ENCODE measurements around the gene PGA3.
"Not testable (repeated sequence)": the region's sequence is repeated elsewhere in the genome, so short reads cannot be mapped to it uniquely, and the experiment has no call there.

The PGA3 gene

DNA sequence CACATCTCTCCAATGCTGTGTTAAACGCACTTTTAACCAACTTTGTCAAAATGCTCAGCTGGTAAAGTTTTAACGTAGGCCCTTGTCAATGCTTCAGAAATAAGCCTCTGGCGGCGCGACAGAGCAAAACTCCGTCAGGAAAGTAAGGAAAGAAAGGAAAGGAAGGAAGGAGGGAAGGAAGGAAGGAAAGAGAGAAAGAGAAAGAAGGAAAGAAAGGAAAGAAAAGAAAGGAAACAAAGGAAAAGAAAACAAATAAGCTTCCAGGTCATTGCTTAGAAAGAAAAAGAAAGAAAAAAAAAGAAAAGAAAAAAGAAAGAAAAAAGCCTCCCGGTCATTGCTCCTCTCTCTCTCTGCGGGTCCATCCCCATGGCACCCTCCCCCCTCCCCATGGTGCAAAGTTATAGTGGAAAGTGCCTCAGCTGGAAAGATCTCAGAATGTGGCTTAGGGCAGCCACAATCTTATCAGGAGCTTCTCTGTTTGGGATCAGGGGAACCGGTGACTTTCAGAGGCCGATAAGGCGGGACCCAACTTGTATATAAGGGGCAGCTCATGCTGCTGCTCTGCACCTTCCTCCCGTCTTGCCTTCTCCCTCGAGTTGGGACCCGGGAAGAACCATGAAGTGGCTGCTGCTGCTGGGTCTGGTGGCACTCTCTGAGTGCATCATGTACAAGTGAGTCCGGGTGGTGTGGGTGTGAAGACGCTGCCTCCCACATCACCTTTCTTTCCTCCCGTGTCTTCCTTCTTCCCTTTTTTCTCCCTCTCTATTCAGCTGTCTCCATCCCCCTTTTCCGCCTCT lies at the start of gene PGA3:
PGA3 (plus strand) TSS at position 566 of the 797 bp plus-strand sequence; CDS start at position 616, 50 bp downstream.
- DNase-seq (ENCODE audit: low read depth in 2 of 2) = not testable (repeated sequence)

DNA sequence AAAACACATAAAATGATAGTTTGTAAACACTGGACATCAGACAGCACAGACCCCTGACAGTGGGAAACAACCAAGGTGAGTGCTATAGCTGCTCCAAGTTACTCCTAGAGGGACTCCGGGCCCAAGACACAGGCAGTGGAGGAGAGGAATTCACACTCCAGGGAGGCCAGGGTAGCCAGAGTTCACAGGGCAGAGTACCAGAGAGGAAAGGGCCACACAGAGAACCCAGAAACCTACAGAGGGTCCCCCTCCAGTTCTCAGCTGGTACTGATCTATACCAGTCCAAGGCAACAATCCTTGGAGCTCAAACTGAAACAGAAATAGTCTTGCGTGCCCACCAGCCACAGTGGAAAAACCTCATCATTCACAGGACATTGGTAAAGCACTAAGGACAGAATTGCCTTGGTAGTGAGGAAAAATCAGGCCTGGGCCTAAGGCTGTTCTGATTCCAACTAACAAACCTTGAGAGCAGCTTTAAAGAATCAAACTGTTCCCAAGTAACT lies 49.7 kb upstream of the PGA3 start:
- no peak for DNase-seq (ENCODE audit: low read depth in 2 of 2)

DNA sequence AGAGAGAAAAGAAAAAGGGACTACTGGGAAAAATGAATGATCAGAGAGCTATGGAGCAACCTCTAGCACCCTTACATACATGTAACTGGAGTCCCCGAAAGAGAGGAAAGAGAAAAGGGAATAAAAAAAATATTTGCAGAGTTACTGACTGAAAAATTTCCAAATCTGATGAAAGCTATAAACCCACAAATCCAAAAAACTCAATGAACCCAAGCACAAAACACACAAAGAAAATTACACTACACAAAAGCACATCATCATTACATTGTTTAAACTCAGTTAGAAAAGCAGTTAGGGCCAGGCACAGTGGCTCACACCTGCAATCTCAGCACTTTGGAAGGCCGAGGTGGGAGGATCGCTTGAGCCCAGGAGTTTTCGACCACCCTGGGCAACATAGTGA lies 48.8 kb upstream of the PGA3 start:
- DNase-seq (ENCODE audit: low read depth in 2 of 2) = no peak

DNA sequence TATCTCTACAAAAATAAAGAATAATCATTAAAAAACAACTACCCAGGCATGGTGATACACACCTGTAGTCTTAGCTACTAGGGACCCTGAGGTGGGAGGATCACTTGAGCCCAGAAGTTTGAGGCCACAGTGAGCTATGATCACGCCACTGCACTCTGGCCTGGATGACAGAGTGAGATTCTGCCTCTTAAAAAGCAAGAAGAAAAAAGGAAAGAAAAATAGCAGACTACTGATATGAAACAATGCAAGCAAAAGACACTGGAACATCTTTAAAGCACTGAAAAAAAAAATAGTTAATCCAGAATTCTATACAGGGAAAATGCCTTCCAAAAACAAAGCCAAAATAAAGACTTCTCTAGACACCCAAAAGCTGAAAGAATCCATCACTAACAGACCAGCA lies 48.0 kb upstream of the PGA3 start:
- DNase-seq (ENCODE audit: low read depth in 2 of 2) = no peak

DNA sequence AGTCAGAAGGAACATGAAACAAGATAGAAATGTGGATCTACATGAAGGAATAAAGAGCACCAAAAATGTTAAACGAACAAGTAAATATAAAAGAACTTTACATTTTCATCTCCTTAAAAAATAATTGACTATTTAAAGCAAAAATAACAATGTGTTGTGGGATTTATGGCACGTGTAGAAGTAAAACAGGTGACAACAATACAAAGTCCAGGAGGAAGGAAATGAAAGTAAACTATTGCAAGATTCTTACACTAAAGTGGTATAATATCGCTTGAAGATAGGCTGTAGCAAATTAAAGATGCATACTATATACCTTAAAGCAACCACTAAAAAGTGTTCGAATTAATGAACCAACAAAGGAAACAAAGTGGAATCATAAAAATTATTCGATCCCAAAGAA lies 47.6 kb upstream of the PGA3 start:
- DNase-seq (ENCODE audit: low read depth in 2 of 2) = no peak

DNA sequence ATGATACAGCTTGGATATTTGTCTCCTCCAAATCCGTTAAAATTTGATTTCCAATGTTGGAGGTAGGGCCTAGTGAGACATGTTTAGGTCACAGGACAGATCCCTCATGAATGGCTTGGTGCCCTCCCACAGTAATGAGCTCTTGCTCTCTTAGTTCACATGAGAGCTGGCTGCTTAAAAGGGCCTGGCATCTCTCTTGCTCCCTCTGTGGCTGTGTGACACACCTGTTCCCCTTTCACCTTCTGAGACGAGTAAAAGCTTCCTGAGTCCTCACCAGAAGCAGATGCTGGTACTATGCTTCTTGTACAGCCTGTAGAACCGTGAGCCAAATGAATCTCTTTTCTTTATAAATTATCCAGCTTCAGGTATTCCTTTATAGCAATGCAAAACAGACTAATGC lies 45.6 kb upstream of the PGA3 start:
- DNase-seq (ENCODE audit: low read depth in 2 of 2) = no peak

DNA sequence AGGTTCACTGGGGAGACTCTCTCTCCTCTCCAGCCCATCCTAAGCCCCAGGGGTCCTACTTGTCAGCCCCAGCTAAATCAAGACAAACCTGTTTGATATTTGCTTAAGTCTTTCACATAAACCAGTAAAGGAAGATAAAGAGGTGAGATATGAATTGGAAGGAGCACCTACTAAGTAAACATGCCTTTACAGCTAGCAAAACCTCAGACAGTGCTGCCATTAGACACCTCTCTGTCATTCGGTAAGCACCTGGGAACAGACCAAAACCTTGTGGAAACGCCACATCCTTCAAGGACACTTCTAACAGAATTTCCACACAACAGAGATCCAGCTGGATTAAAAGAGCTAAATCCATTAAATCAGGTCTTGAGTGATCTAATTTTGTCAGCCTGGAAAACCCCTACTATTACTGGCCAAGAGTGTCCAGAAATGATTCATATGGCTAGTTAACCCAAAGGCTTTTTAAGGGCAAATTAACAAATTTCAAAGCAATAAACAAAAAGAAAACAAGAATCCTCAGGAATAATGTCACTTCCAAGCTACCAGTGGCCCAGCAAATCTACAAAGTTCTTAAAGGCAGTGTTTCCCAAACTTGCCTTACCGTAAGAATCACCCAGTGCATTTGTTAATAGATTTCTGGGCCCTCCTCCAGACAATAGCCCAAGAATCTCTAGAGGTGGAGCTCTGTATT lies 44.5 kb upstream of the PGA3 start:
- no peak for DNase-seq (ENCODE audit: low read depth in 2 of 2)

DNA sequence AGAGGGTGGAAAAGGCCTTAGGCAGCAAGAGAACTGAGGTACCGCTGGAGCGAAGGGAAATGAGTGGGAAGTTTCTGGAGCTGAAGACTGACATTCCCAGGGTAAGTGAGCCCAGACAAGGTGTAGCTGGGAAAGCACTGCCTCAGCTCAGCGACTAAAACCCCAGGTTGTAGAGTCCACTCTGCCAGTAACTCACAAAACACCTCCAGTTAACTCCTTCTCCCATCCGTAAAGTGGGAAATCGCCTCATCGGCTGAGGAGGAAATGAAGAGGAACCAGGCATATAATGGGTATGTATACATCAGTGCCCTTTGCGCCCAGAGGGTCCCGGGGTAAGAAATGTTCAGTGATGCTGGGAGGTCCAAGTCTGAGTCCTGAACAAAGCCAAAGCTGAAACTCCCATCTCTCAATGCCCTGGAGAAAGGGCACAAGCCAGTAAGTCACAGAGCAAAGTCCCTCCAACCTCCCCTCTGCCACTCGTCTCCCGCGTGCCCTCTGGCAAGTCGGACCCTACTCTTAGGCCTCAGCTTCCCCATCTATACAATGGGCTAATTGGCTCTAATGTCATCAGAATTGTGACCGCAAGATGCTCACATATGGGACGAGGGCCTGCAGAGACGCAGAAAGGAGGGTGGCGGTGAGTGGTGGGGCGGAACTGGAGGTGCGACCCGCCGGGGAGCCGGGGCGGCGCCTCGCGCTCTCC lies 42.7 kb upstream of the PGA3 start:
- DNase-seq (ENCODE audit: low read depth in 2 of 2) = no peak

DNA sequence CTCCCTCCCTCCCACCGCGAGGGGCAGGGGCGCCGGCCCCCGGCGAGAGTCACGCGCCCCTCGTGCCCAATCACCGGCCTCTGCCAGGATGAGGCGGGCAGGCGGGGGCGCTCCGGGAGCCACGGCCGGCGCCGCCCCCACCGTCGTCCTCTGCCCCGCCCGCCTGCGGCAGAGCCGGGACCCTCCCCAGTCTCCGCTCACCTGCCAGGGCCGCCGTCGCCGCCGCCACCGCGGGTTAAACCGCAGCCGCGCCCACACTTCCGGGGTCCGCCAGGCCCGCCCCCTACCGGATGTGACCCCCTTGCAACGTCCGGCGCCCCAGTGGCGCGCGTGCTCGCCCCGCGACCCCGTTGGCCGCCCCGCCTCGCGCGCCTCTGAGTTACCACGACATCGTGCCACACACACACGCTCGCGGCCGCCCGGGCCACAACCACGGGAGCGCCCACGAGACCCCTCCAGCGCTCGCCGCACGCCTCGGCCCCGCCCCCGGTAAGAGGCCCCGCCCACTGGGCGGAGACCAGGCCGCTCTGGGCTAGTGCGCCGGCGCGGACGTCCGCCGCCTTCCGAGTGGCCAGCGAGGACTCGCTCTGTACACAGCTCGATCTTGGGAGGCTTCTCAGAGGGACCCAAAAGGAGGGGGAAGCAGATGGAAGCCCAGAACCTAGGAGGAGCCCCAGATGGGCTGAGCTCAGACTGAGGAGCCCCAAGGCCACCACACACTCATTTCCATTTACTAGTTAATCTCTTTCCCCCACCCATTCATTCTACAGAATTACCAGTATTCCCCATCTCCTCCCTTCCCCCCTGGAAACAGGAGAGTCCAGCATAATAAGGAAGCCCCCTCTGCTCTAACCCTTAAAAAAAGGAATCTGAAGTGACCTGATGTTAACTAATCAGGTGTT lies 41.9 kb upstream of the PGA3 start, which contains the start of gene VPS37C:
VPS37C (minus strand) TSS at position 237 of the 902 bp plus-strand sequence. CDS start 22,597 bp downstream, outside the sequence.
- peak; percentile 85 to 93 for DNase-seq (ENCODE audit: low read depth in 2 of 2)

DNA sequence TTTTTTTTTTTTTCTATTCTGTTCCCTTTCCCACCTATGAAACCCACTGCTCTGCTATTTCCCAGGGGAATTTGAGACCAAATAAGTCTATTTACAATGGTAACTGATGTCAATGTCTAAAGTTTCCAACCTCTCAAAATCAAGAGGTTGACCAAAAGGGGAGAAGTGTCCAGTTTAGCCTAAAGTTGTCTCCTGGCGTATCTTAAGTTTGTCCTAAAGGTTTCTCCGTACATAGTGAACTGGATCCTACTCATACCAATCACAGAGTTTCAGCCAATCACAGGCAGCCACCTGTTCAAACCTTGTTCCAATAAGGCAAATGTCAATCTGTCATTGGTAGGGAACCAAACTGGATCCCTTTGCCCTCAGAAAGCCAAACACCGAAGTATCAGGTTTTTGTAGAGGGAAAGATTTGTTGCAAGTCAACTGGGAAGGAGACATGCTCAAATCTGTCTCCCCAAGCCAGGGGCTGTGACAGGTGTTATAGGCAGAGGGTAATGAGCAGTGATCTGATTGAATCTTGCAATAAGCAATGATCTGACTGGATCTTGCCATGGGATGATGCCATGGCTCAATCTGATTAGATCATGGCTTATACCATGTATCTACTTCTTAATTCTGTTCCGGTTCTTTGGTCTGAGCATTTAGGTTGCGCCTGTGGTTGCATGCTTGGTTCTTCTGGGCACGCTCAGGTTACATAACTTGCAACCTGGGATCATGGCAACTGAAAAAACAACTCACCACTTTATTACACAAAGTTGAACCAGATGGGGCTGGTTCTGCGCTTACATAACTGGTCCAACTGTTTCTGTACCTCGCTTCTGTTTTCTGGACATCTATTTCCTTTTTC lies 41.0 kb upstream of the PGA3 start:
- no peak for DNase-seq (ENCODE audit: low read depth in 2 of 2)

DNA sequence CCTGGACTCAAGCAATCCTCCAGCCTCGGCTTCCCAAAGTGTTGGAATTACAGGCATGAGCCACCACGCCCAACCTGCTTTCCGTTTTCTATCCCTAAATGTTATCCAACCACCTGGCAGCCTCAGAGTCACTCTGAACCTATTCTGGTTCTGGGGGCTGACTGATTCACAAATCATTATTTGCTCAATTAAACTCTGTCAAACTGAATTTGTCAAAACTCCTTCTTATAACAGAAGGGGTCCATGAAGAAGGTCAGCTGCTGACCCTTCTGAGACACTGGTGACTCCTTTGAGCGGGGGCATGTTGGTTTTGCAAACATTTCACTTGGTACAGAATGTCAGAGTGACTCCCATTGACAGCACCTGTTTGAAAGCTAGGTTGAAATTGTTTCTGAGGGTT lies 40.3 kb upstream of the PGA3 start:
- DNase-seq (ENCODE audit: low read depth in 2 of 2) = no peak

DNA sequence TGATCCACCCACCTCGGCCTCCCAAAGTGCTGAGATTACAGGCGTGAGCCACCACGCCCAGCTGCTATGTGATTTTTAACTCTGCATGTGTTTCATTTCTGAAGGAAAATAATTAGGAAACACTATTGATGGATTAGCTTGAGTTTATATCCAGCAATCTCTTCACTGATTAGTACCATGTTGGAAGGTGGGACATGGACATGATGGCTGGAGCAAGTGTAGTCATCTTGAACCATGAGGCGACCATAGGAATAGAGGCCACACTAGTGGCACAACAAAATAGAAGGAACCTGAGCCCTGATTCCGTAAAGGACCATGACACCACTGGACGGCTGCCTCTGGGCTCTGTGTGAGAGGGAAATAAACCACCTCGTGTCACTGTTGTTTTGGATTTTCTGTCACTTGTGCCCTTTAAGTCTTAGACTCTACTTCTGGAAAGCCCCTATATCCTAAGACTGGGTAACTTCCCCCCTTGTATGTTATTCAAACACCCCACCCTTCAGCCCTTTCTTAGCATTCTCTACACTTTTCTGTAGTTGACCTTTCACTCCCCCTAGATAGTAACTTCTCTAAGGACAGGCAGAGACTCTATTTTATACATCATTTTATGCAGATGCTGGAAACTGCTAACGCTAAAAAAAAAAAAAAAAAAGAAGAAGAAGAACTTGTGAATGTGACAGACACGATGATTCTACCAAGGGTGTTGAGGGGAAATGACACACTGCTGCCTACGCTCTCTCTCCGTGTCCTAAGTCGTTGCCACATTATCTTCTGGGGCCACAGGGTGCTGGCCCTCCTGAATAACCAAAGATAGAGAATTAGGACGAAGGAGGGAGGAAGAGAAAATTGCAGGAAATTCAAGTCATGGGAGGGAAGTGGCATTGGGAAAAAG lies 39.4 kb upstream of the PGA3 start:
- DNase-seq (ENCODE audit: low read depth in 2 of 2) = no peak

DNA sequence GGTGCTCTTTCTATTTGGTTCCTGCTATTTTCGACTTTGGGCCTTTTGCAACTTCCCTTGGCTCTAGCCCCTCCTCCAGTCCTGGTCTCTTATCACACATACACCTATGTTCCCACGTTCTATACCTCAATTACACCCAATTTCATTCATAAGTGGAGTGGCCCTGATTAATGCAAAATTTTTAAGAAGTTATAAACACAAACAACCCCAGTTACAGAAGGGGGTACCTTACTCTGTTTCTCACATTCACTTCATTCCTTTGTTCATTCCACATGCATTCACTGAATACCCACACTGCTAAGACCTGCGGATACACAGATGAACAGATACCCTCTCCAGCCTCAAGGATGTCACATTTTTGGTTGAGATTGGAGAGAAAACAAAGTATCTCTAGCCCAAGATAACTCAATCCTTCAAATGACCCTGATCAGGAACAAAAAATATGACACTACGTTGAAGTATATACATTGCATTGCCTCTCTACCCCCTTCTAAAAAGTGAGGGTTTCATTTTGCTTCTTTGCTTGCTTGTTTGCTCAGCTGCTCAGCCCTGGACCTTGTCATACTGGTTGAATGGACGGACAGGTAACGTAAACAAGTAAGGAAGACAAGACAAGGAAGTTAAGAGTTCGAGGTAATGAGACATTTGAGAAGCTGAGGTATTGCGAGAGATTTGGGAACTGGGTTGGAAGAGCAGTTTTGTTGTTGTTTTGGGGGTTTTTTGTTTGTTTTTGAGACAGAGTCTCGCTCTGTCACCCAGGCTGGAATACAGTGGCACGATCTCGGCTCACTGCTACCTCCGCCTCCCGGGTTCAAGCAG lies 38.5 kb upstream of the PGA3 start:
- no peak for DNase-seq (ENCODE audit: low read depth in 2 of 2)

DNA sequence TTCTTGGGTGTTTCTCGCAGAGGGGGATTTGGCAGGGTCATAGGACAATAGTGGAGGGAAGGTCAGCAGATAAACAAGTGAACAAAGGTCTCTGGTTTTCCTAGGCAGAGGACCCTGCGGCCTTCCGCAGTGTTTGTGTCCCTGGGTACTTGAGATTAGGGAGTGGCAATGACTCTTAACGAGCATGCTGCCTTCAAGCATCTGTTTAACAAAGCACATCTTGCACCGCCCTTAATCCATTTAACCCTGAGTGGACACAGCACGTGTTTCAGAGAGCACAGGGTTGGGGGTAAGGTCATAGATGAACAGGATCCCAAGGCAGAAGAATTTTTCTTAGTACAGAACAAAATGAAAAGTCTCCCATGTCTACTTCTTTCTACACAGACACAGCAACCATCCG lies 37.5 kb upstream of the PGA3 start:
- not testable (repeated sequence) for DNase-seq (ENCODE audit: low read depth in 2 of 2)

DNA sequence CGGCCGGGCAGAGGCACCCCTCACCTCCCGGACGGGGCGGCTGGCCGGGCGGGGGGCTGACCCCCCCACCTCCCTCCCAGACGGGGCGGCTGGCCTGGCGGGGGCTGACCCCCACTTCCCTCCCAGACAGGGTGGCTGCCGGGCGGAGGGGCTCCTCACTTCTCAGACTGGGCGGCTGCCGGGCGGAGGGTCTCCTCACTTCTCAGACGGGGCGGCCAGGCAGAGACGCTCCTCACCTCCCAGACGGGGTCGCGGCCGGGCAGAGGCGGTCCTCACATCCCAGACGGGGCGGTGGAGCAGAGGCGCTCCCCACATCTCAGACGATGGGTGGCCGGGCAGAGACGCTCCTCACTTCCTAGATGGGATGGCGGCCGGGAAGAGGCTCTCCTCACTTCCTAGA lies 37.0 kb upstream of the PGA3 start:
- not testable (repeated sequence) for DNase-seq (ENCODE audit: low read depth in 2 of 2)

DNA sequence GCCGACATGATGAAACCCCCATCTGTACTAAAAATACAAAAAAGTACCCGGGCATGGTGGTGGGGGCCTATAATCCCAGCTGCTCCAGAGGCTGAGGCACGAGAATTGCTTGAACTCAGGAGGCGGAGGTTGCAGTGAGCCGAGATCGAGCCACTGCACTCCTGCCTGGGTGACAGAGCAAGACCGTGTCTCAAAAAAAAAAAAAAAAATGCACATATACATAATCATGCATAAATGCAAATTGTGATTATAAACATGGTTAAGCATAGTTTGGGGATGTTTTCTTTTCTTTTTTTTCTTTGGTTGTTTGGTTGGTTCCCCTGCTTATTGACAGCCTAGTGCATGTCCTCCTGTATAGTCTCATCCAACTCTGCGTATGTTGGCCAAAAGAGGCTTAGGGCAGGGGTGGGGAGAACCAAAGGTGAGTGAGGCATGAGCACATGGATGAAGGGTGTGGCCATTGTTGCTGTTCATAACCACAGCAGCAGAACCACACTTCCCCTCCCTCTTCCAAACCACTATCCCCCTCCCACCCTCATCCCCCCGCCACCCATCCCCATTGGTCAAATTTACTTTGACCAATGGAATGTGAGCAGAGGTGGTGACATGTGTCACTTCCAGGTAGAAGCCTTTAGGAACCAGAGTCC lies 35.1 kb upstream of the PGA3 start:
- no peak for DNase-seq (ENCODE audit: low read depth in 2 of 2)

DNA sequence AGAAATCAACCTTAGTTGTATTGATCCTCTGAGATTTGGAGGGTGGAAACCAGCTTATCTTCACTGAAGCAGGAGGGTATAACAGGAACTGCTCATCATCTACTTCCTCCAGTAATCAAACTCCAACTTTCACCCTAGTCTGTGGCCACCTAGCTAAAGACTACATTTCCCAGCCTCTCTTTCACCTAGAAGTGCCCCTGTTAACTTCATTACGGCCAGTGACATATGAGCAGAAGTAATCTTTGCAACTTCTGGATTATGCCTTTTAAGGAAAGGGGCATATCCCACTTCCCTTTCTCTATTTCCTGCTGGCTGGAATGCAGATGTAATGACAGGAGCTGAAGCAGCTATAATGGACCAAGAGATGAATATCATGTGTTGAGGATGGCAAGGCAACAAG lies 34.5 kb upstream of the PGA3 start:
- no peak for DNase-seq (ENCODE audit: low read depth in 2 of 2)

DNA sequence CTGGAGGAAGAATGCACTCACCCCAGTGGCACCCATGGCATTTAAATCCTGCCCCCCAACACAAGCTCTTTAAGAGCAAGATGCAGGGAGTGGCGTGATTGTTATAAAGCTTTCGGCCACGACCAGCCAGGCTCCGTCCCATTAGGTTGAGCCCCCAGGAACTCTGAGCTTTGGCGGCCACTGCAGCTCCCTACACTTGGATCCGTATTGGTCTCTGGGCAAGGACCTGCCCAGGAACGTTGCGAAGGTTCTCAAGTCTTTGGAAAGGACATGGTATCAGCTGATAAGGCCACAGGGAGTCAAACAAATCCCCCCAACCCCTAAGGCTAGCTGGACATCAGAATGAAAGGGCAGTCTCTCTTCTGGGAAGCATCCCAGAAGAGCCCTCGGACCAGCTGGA lies 32.7 kb upstream of the PGA3 start:
- DNase-seq (ENCODE audit: low read depth in 2 of 2) = no peak
